H1 (cell line): ENCODE measurements around the gene BMP4. TPM values are rescaled to one million over a fixed set of nuclear protein-coding genes. Genes with fewer than 3 reads are reported as not detected.

Experiments
- BRCA1 ChIP-seq: IDR thresholded peaks from 2 replicates; pipeline ENCODE4 v1.6.1; 2012; ENCODE audit warnings: low read depth, low read length, improper control_type of control experiment
- CHD1 ChIP-seq: IDR thresholded peaks from 2 replicates; pipeline ENCODE4 v1.6.1; 2012; ENCODE audit warnings: low read depth, low read length, improper control_type of control experiment
- CREB1 ChIP-seq: IDR thresholded peaks from 2 replicates; pipeline ENCODE4 v1.6.1; 2012; ENCODE audit warnings: inconsistent platforms
- CTCF ChIP-seq, 3 experiments: IDR thresholded peaks; 1 replicate in 2 of 3; 2 replicates in 1 of 3; pipeline versions ENCODE4 v1.5.1 to v1.6.1; 2011; ENCODE audit warnings: low read length in 3 of 3, mild to moderate bottlenecking in 3 of 3, inconsistent platforms in 2 of 3, low read depth in 1 of 3, moderate library complexity in 1 of 3; ENCODE audit not compliant: insufficient read depth in 1 of 3; ENCODE audit errors: control extremely low read depth in 1 of 3
- EGR1 ChIP-seq: IDR thresholded peaks from 2 replicates; pipeline ENCODE4 v1.6.1; 2011; ENCODE audit warnings: low read depth, low read length, borderline replicate concordance
- GABPA ChIP-seq: IDR thresholded peaks from 2 replicates; pipeline ENCODE4 v1.6.1; 2011; ENCODE audit warnings: mild to moderate bottlenecking, low read length, moderate library complexity, borderline replicate concordance; ENCODE audit not compliant: insufficient read depth
- HDAC2 ChIP-seq, 2 experiments: fragments of 300-600 bp in 1 of 2; sonication (generic) in 1 of 2; IDR thresholded peaks; 2 replicates each; pipeline ENCODE4 v1.6.1; 2011 to 2012; ENCODE audit warnings: low read depth in 2 of 2, low read length in 2 of 2, mild to moderate bottlenecking in 2 of 2, moderate library complexity in 2 of 2, borderline replicate concordance in 1 of 2, inconsistent platforms in 1 of 2
- JUND ChIP-seq: IDR thresholded peaks from 2 replicates; pipeline ENCODE4 v1.6.1; 2011; ENCODE audit warnings: mild to moderate bottlenecking, improper control_type of control experiment, low read length
- KDM4A ChIP-seq: IDR thresholded peaks from one replicate; pipeline ENCODE4 v1.7.1; 2012; ENCODE audit warnings: low read depth, mild to moderate bottlenecking, moderate library complexity, low read length, inconsistent platforms; ENCODE audit not compliant: severe bottlenecking
- PHF8 ChIP-seq: fragments of 200-600 bp; sonication (generic); conservative IDR thresholded peaks from 2 replicates; pipeline ENCODE4 v1.7.1; 2012; ENCODE audit warnings: low read depth, mild to moderate bottlenecking, inconsistent platforms, low read length, moderate library complexity
- RFX5 ChIP-seq: IDR thresholded peaks from 2 replicates; pipeline ENCODE4 v1.6.1; 2011; ENCODE audit warnings: low read depth, low read length, improper control_type of control experiment, borderline replicate concordance
- SAP30 ChIP-seq: fragments of 300-600 bp; sonication (generic); IDR thresholded peaks from 2 replicates; pipeline ENCODE4 v1.7.1; 2012; ENCODE audit warnings: low read length, moderate library complexity, mild to moderate bottlenecking, inconsistent platforms; ENCODE audit not compliant: insufficient read depth, insufficient replicate concordance
- SIN3A ChIP-seq, 2 experiments: IDR thresholded peaks in 1 of 2; conservative IDR thresholded peaks in 1 of 2; 2 replicates each; pipeline ENCODE4 v1.6.1; 2011 to 2012; ENCODE audit warnings: low read length in 2 of 2, improper control_type of control experiment in 1 of 2, low read depth in 1 of 2, mild to moderate bottlenecking in 1 of 2
- SIRT6 ChIP-seq: IDR thresholded peaks from one replicate; pipeline ENCODE4 v1.7.1; 2012; ENCODE audit warnings: low read length, inconsistent platforms
- SIX5 ChIP-seq: IDR thresholded peaks from 2 replicates; pipeline ENCODE4 v1.6.1; 2011; ENCODE audit warnings: mild to moderate bottlenecking, low read depth, low read length
- SP1 ChIP-seq: IDR thresholded peaks from 2 replicates; pipeline ENCODE4 v1.6.1; 2011; ENCODE audit warnings: low read depth, low read length
- SRF ChIP-seq: IDR thresholded peaks from 2 replicates; pipeline ENCODE4 v1.6.1; 2011; ENCODE audit warnings: mild to moderate bottlenecking, low read depth, low read length, moderate library complexity
- SUZ12 ChIP-seq: fragments of 200-600 bp; sonication (generic); IDR thresholded peaks from 2 replicates; pipeline ENCODE4 v1.6.1; 2012; ENCODE audit warnings: mild to moderate bottlenecking, inconsistent platforms, low read length, moderate library complexity, mixed read lengths
- TAF1 ChIP-seq: IDR thresholded peaks from 2 replicates; pipeline ENCODE4 v1.6.1; 2011; ENCODE audit warnings: mild to moderate bottlenecking, low read depth, low read length
- TAF7 ChIP-seq: optimal IDR thresholded peaks from 2 replicates; pipeline ENCODE3; 2011; ENCODE audit warnings: low read depth, mild to moderate bottlenecking, inconsistent platforms, low read length, moderate library complexity, borderline replicate concordance
- TBP ChIP-seq: IDR thresholded peaks from 2 replicates; pipeline ENCODE4 v1.6.1; 2011; ENCODE audit warnings: low read depth, low read length, improper control_type of control experiment
- polyA plus RNA-seq, 7 experiments: library from polyadenylated mRNA; depleted of rRNA in 3 of 7; stranded (reverse) in 5 of 7; unstranded in 2 of 7; fragments of >200 nt in 5 of 7; fragments of 200-250 nt in 2 of 7; gene quantifications; 1 replicate in 5 of 7; 2 replicates in 1 of 7; 4 replicates in 1 of 7; pipeline versions ENCODE4 v1.2.1 to v1.2.3, GENCODE V29; 2011 to 2013; ENCODE audit warnings: missing spikeins in 2 of 7, mixed read lengths in 2 of 7
- total RNA-seq: library from RNA; stranded (reverse); fragmentation: NEBNext Ultra II Directional; extraction: Animal tissue kit (Norgen Biotek cat#: 25700); gene quantifications from 2 replicates; pipeline ENCODE4 v1.2.1, GENCODE V29; 2021

The BMP4 gene
- total and polyA plus RNA-seq, 2 of the 8 experiments (the other 6 are each of a cell fraction or from before 2014, with no cell fraction given), result 2.3 to 5.4 TPM

DNA sequence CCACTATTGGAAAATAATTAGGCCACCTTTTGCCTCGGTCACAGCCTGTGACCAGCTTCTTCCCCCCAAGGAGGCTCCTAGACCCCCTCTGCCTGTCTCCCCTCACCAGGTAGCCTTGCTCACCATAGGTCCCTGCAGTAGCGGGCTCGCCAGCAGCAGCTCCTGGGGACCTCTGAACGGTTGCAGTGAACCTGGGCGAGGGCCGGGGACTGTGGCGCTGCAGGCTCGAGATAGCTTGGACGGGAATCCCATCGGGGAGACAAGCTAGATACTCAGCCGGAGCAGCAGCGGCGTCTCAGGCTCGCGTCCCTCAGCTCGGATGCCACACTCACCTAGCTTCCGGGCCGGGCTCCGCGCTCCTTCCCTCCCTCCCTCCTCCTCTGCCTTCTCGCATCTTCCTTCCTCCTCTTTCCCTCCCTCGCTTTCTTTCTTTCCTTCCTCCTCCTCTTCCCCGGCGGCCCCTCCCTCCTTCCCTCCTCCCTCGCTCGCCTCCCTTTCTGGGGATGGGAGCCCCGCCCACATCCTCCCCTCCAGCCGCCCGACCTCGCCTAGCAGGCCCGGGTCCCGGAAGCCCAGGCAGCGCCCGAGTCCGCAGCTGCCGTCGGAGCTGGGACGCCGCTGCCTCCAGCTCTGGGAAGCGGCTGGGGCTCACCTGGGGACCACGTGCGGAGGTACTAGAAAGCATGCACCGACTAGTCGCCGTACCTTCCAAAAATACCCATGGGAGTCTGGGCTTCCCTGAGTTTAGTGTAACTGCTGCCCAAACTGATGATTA, at the start of gene BMP4 (continued):
- no peak for TF ChIP-seq SIX5
- TF ChIP-seq SRF, result no peak
- TF ChIP-seq TAF1, result no peak
- no peak; a peak in 1 of 4 replicates for TF ChIP-seq CTCF (IDR thresholded peaks at IDR 0.05; ENCODE audit: control extremely low read depth in 1 of 3, insufficient read depth in 1 of 3, low read depth in 1 of 3, low read length in 3 of 3)
- no peak for TF ChIP-seq JUND
- TF ChIP-seq TBP, result peak; percentile 28; the same call in 1 of the 2 replicates
- peak; percentile 94 for TF ChIP-seq KDM4A
- 0 out of 4 replicates have a peak, but pooled peaks of 1 of the 2 experiments have one; percentile 5 for TF ChIP-seq HDAC2 (IDR thresholded peaks at IDR 0.05; ENCODE audit: borderline replicate concordance in 1 of 2, low read depth in 2 of 2, low read length in 2 of 2)
- no peak for TF ChIP-seq SIRT6
- no peak for TF ChIP-seq BRCA1
- peak; percentile 89 for TF ChIP-seq EGR1
- peak; percentile 14; the same call in 1 of the 2 replicates for TF ChIP-seq SUZ12
- TF ChIP-seq PHF8, result peak; percentile 40; the same call in 1 of the 2 replicates
- TF ChIP-seq TAF7, result peak; percentile 59
- TF ChIP-seq CHD1, result no peak
- no peak for TF ChIP-seq CREB1
- no peak; a peak in 1 of 4 replicates for TF ChIP-seq SIN3A (conservative IDR thresholded peaks at IDR 0.05 in 1 of 2, IDR thresholded peaks at IDR 0.05 in 1 of 2; ENCODE audit: low read depth in 1 of 2, low read length in 2 of 2)
- 0 out of 2 replicates have a peak, but pooled peaks have one; percentile 35 for TF ChIP-seq GABPA
- TF ChIP-seq RFX5, result no peak
- no peak for TF ChIP-seq SAP30
- TF ChIP-seq SP1, result no peak
